PC-9 (cell line): ENCODE data around the gene RNF152. TPM values are rescaled to one million over a fixed set of nuclear protein-coding genes. Genes with fewer than 3 reads are reported as not detected.

Experiments
- BruUV-seq: library from RNA; stranded (reverse); fragments of 400-500 nt; replicated peaks from 2 replicates; lab custom pipeline; 2021; lab: Mats Ljungman, UMichigan
- CTCF ChIA-PET: fragments of 300-600 bp; sonication (Branson Sonifier 250); formaldehyde crosslinking; loops from one replicate; lab custom pipeline; 2022; ENCODE audit warnings: antibody characterized with exemption; lab: Charles Lee
- POLR2A ChIA-PET: fragments of 300-600 bp; sonication (Branson Sonifier 250); formaldehyde crosslinking; loops from one replicate; lab custom pipeline; 2022; ENCODE audit warnings: antibody characterized with exemption; ENCODE audit not compliant: unreplicated experiment; lab: Charles Lee
- DNase-seq, 2 experiments: peaks; one replicate each; pipeline versions ENCODE4 v3.0.0 to v3.0.0-alpha.2; 2015 to 2022; ENCODE audit warnings: mixed read lengths in 1 of 2
- H2AFZ ChIP-seq: fragments of 200-600 bp; sonication (generic); 2 replicates; pipeline ENCODE4 v1.8.1; 2017; ENCODE audit warnings: antibody characterized with exemption
- H3F3A ChIP-seq: fragments of 200-600 bp; sonication (generic); 2 replicates; pipeline ENCODE4 v1.8.1; 2017; ENCODE audit warnings: antibody characterized with exemption, mild to moderate bottlenecking, low read depth; ENCODE audit not compliant: insufficient read depth
- H3K27ac ChIP-seq: fragments of 200-600 bp; sonication (generic); 2 replicates; pipeline ENCODE4 v1.6.1; 2016; ENCODE audit warnings: mixed run types
- H3K27me3 ChIP-seq: fragments of 200-600 bp; sonication (generic); 2 replicates; pipeline ENCODE4 v1.6.1; 2016; ENCODE audit warnings: low read depth, mixed run types; ENCODE audit not compliant: insufficient read depth
- H3K36me3 ChIP-seq: fragments of 200-600 bp; sonication (generic); 2 replicates; pipeline ENCODE4 v1.6.1; 2016; ENCODE audit warnings: low read depth, mixed run types
- H3K4me1 ChIP-seq: fragments of 200-600 bp; sonication (generic); replicated peaks from 2 replicates; pipeline ENCODE4 v1.6.1; 2016; ENCODE audit warnings: mixed run types; ENCODE audit not compliant: insufficient read depth
- H3K4me2 ChIP-seq: fragments of 200-600 bp; sonication (generic); 2 replicates; pipeline ENCODE4 v1.6.1; 2017; ENCODE audit warnings: mixed run types
- H3K4me3 ChIP-seq: fragments of 200-600 bp; sonication (generic); 2 replicates; pipeline ENCODE4 v1.6.1; 2016; ENCODE audit warnings: mixed run types
- H3K79me2 ChIP-seq: fragments of 200-600 bp; sonication (generic); 2 replicates; pipeline ENCODE4 v1.6.1; 2017; ENCODE audit warnings: low read depth, mixed run types
- H3K9me2 ChIP-seq: fragments of 200-600 bp; sonication (generic); 2 replicates; pipeline ENCODE4 v1.8.1; 2017; ENCODE audit warnings: mild to moderate bottlenecking; ENCODE audit not compliant: insufficient read depth
- H3K9me3 ChIP-seq: fragments of 200-600 bp; sonication (generic); 2 replicates; pipeline ENCODE4 v1.8.1; 2016; ENCODE audit warnings: low read depth; ENCODE audit not compliant: insufficient read depth
- H4K20me1 ChIP-seq: fragments of 200-600 bp; sonication (generic); 2 replicates; pipeline ENCODE4 v1.8.1; 2017; ENCODE audit not compliant: insufficient read depth
- EZH2 ChIP-seq: fragments of 200-600 bp; sonication (generic); IDR thresholded peaks from 2 replicates; pipeline ENCODE4 v1.8.0; 2017; ENCODE audit warnings: antibody characterized with exemption, low read depth
- intact Hi-C: fragments of 100-400 bp; cut with micrococcal nuclease; formaldehyde crosslinking; loops from one replicate; pipeline ENCODE4 v1.10.0; 2022; ENCODE audit not compliant: unreplicated experiment
- total RNA-seq: library from RNA; stranded (reverse); gene quantifications from 2 replicates; pipeline ENCODE4 v1.2.3, GENCODE V29; 2021
- TF ChIP-seq, protein P1 (sequence below): fragments of 200-600 bp; sonication (generic); conservative IDR thresholded peaks from 2 replicates; pipeline ENCODE4 v1.6.1; 2017; ENCODE audit warnings: mixed run types, antibody characterized with exemption, mild to moderate bottlenecking, moderate library complexity

RNF152 gene
- total RNA-seq, 1 experiment from 2014 or later, result not detected

DNA sequence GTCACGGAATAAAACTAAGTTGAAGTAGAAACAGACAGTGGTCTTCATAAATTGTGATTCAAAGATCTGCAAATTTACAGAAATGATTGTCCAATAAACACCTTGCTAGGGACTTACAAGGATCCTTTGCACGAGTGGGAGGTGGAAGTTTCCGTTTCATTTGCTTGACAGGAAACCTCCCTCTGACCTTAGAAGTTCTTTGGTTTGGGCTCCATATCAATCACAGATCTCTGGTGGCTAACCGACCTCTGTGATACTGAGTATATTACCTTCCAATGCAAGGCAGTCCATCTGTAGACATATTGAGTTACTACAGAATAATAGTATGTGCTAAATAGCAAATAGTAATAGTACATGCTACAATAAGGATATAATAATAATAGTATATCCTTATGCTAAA lies 33.7 kb upstream of the RNF152 start:
- intact Hi-C loops, result no loop called here
- H3F3A ChIP-seq, result no peaks in the 10 kb centered on the region
- no peaks in the 10 kb centered on the region for H3K9me3 ChIP-seq
- no peaks in the 10 kb centered on the region for H3K79me2 ChIP-seq
- no peak for DNase-seq
- H3K27ac ChIP-seq, result no peak overlapping the region
- no peak overlapping the region for H3K4me3 ChIP-seq
- no peaks in the 10 kb centered on the region for H3K4me1 ChIP-seq
- ChIA-PET CTCF (no interaction called here), POLR2A (no interaction called here)
- H4K20me1 ChIP-seq, result no peaks in the 10 kb centered on the region
- H3K36me3 ChIP-seq, result no peaks in the 10 kb centered on the region
- no peak overlapping the region for H3K4me2 ChIP-seq
- no peak overlapping the region for H2AFZ ChIP-seq
- no peaks in the 10 kb centered on the region for H3K9me2 ChIP-seq
- no TSS peak for BruUV-seq
- TF ChIP-seq, protein P1, sequence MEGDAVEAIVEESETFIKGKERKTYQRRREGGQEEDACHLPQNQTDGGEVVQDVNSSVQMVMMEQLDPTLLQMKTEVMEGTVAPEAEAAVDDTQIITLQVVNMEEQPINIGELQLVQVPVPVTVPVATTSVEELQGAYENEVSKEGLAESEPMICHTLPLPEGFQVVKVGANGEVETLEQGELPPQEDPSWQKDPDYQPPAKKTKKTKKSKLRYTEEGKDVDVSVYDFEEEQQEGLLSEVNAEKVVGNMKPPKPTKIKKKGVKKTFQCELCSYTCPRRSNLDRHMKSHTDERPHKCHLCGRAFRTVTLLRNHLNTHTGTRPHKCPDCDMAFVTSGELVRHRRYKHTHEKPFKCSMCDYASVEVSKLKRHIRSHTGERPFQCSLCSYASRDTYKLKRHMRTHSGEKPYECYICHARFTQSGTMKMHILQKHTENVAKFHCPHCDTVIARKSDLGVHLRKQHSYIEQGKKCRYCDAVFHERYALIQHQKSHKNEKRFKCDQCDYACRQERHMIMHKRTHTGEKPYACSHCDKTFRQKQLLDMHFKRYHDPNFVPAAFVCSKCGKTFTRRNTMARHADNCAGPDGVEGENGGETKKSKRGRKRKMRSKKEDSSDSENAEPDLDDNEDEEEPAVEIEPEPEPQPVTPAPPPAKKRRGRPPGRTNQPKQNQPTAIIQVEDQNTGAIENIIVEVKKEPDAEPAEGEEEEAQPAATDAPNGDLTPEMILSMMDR, result no peak
- TF ChIP-seq EZH2, result no peak
- H3K27me3 ChIP-seq, result no peaks in the 10 kb centered on the region

DNA sequence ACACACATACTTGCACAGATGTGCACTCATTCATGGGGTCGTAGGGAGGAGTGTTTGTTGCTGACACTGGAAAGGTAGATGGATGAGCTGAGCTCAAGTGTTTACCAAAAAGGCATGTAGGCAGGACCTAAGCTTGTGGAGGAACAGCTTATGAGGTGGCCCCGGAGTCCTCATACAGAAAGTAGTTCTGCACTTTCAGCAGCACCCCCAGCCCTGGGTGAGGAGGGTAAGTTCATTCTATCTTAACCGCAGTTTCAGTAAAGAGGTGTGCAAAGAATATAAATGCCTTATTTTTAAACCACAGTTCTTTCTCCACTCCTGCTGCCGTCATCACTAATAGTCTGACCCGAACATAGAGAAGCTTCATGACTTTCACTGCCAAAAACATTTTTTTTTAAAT lies 31.7 kb upstream of the RNF152 start:
- no peaks in the 10 kb centered on the region for H3K9me2 ChIP-seq
- POLR2A ChIA-PET, result no interaction called here
- H4K20me1 ChIP-seq, result no peaks in the 10 kb centered on the region
- no peak overlapping the region for H2AFZ ChIP-seq
- intact Hi-C loops, result no loop called here
- no peak overlapping the region for H3K4me3 ChIP-seq
- H3K9me3 ChIP-seq, result no peaks in the 10 kb centered on the region
- H3K4me2 ChIP-seq, result no peak overlapping the region
- H3K27me3 ChIP-seq, result no peaks in the 10 kb centered on the region
- H3K36me3 ChIP-seq, result no peaks in the 10 kb centered on the region
- no peak for DNase-seq
- H3K79me2 ChIP-seq, result no peaks in the 10 kb centered on the region
- CTCF ChIA-PET, result no interaction called here
- H3K4me1 ChIP-seq, result no peaks in the 10 kb centered on the region
- BruUV-seq, result no TSS peak
- H3F3A ChIP-seq, result no peaks in the 10 kb centered on the region
- TF ChIP-seq, protein P1, result no peak
- no peak for TF ChIP-seq EZH2
- H3K27ac ChIP-seq, result no peak overlapping the region

- DNase-seq, result no peak
- CTCF ChIA-PET, result no interaction called here
- no peaks in the 10 kb centered on the region for H3K4me1 ChIP-seq
- POLR2A ChIA-PET, result no interaction called here
- H3K79me2 ChIP-seq, result no peaks in the 10 kb centered on the region
- no peaks in the 10 kb centered on the region for H3K27me3 ChIP-seq
- H3K9me2 ChIP-seq, result no peaks in the 10 kb centered on the region
- H3K27ac ChIP-seq, result no peak overlapping the region
- no peaks in the 10 kb centered on the region for H4K20me1 ChIP-seq
- no peak overlapping the region for H3K4me2 ChIP-seq
- no peak overlapping the region for H2AFZ ChIP-seq
- BruUV-seq, result no TSS peak
- H3K36me3 ChIP-seq, result no peaks in the 10 kb centered on the region
- H3F3A ChIP-seq, result no peaks in the 10 kb centered on the region
- intact Hi-C loops, result no loop called here
- no peaks in the 10 kb centered on the region for H3K9me3 ChIP-seq
- no peak overlapping the region for H3K4me3 ChIP-seq
- TF ChIP-seq, protein P1, result no peak
- TF ChIP-seq EZH2, result no peak
These were observed 29.6 kb upstream of the RNF152 start for GRCh38 chr18:61922435-61922834.
